Measurements from ENCODE around the gene CHCHD4. TPM values are rescaled to one million over a fixed set of nuclear protein-coding genes. Genes with fewer than 3 reads are reported as not detected.
"Not testable (repeated sequence)": the region's sequence is repeated elsewhere in the genome, so short reads cannot be mapped to it uniquely, and the experiment has no call there.

Gene CHCHD4
- polyA plus RNA-seq, 3 donors = 6.5 to 13.8 (median 13.6) TPM

GRCh38 chr3:14122301-14122700, 2.4 kb downstream of the CHCHD4 start:
- WGBS (ENCODE audit: insufficient coverage) = 91% methylated on average over 3 of the region's 3 CpGs
- intact Hi-C loops (cut with micrococcal nuclease) = loop anchor here (5.0 to 10.0 kb wide), 4 partner anchors 225 to 942 kb away; partner anchors contain the start of genes CCDC174 (in 1 of the 2) and MRPS25 (in 1 of the 2)
- peaks cover 44% of the 10 kb centered on the region for H3K79me2 ChIP-seq (ENCODE audit: insufficient read depth, low read length)

GRCh38 chr3:14121859-14122258, 2.8 kb downstream of the CHCHD4 start:
- peaks cover 41% of the 10 kb centered on the region for H3K4me1 Mint-ChIP-seq
- 88% methylated on average over 4 of the region's 5 CpGs for WGBS (ENCODE audit: insufficient coverage)
- Histone ChIP-seq H3K36me3 (replicated peaks in 1 of 2; ENCODE audit: control insufficient read depth in 1 of 2, insufficient read depth in 2 of 2, low read length in 2 of 2) (peaks cover 7 to 42% of the 10 kb centered on the region in 2 donors), H3K4me1 (ENCODE audit: control insufficient read depth in 1 of 2, insufficient read depth in 2 of 2, low read length in 2 of 2) (peaks cover 24 to 29% of the 10 kb centered on the region in 2 donors), H3K4me2 (replicated peaks; ENCODE audit: extremely low read depth, low read length, poor library complexity, severe bottlenecking) (no peak overlapping the region), H3K9ac (ENCODE audit: insufficient read depth, low read length, poor library complexity, severe bottlenecking) (no peak overlapping the region), H3K27ac (ENCODE audit: low read depth in 1 of 2, low read length in 2 of 2) (no peak overlapping the region), H4K20me1 (ENCODE audit: insufficient read depth, low read length) (peaks cover 36% of the 10 kb centered on the region), H3K9me3 (replicated peaks in 1 of 2; ENCODE audit: control insufficient read depth in 1 of 2, insufficient read depth in 1 of 2, low read length in 2 of 2) (no peaks in the 10 kb centered on the region), H3K79me2 (ENCODE audit: insufficient read depth, low read length) (peaks cover 40% of the 10 kb centered on the region), H2AFZ (ENCODE audit: insufficient read depth, low read depth, low read length, poor library complexity, severe bottlenecking) (no peak overlapping the region), H3K27me3 (ENCODE audit: control insufficient read depth in 2 of 2, insufficient read depth in 2 of 2, low read length in 2 of 2) (no peaks in the 10 kb centered on the region), H3K4me3 (replicated peaks in 1 of 3; ENCODE audit: low read depth in 2 of 3, low read length in 3 of 3) (no peak overlapping the region)
- peaks cover 0 to 3% (median 0%) of the 10 kb centered on the region in 3 donors for H3K27me3 Mint-ChIP-seq (ENCODE audit: low read depth in 3 of 3)
- peaks cover 38 to 41% of the 10 kb centered on the region in 2 donors for H3K36me3 Mint-ChIP-seq
- no peak for TF ChIP-seq CTCF (IDR thresholded peaks at IDR 0.05)
- H3K27ac Mint-ChIP-seq = no peak overlapping the region
- intact Hi-C loops (cut with micrococcal nuclease) = loop anchor here (5.0 to 10.0 kb wide), 4 partner anchors 225 to 943 kb away; partner anchors contain the start of genes CCDC174 (in 1 of the 2) and MRPS25 (in 1 of the 2)
- no peak for DNase-seq
- peaks cover 0 to 2% (median 0%) of the 10 kb centered on the region in 7 donors for H3K9me3 Mint-ChIP-seq
- no peak overlapping the region for H3K4me3 Mint-ChIP-seq

More at GRCh38 chr3:14122301-14122700, 2.4 kb downstream of the CHCHD4 start:
- H4K20me1 ChIP-seq (ENCODE audit: insufficient read depth, low read length) = peaks cover 40% of the 10 kb centered on the region
- TF ChIP-seq CTCF (IDR thresholded peaks at IDR 0.05) = no peak
- no peak overlapping the region for H3K27ac ChIP-seq (ENCODE audit: low read depth in 1 of 2, low read length in 2 of 2)
- no peak overlapping the region for H3K9ac ChIP-seq (ENCODE audit: insufficient read depth, low read length, poor library complexity, severe bottlenecking)
- no peak overlapping the region for H3K4me3 ChIP-seq (replicated peaks in 1 of 3; ENCODE audit: low read depth in 2 of 3, low read length in 3 of 3)
- H3K4me1 ChIP-seq (ENCODE audit: control insufficient read depth in 1 of 2, insufficient read depth in 2 of 2, low read length in 2 of 2) = peaks cover 24 to 29% of the 10 kb centered on the region in 2 donors
- Mint-ChIP-seq H3K27me3 (ENCODE audit: low read depth in 3 of 3) (peaks cover 0 to 4% (median 0%) of the 10 kb centered on the region in 3 donors), H3K4me1 (peaks cover 45% of the 10 kb centered on the region), H3K4me3 (no peak overlapping the region), H3K9me3 (peaks cover 0 to 2% (median 0%) of the 10 kb centered on the region in 7 donors), H3K36me3 (peaks cover 38 to 43% of the 10 kb centered on the region in 2 donors), H3K27ac (peak overlapping the region in 1 of 7 donors; percentile 55)
- DNase-seq = no peak
- H3K36me3 ChIP-seq (replicated peaks in 1 of 2; ENCODE audit: control insufficient read depth in 1 of 2, insufficient read depth in 2 of 2, low read length in 2 of 2) = peaks cover 3 to 42% of the 10 kb centered on the region in 2 donors
- no peaks in the 10 kb centered on the region for H3K27me3 ChIP-seq (ENCODE audit: control insufficient read depth in 2 of 2, insufficient read depth in 2 of 2, low read length in 2 of 2)
- no peaks in the 10 kb centered on the region for H3K9me3 ChIP-seq (replicated peaks in 1 of 2; ENCODE audit: control insufficient read depth in 1 of 2, insufficient read depth in 1 of 2, low read length in 2 of 2)
- H2AFZ ChIP-seq (ENCODE audit: insufficient read depth, low read depth, low read length, poor library complexity, severe bottlenecking) = no peak overlapping the region
- H3K4me2 ChIP-seq (replicated peaks; ENCODE audit: extremely low read depth, low read length, poor library complexity, severe bottlenecking) = no peak overlapping the region

GRCh38 chr3:14120921-14121448, 3.7 kb downstream of the CHCHD4 start:
- not testable (repeated sequence) for H3K9me3 ChIP-seq (replicated peaks in 1 of 2; ENCODE audit: control insufficient read depth in 1 of 2, insufficient read depth in 1 of 2, low read length in 2 of 2); H3K4me3 Mint-ChIP-seq; H3K27me3 ChIP-seq (ENCODE audit: control insufficient read depth in 2 of 2, insufficient read depth in 2 of 2, low read length in 2 of 2); H3K4me2 ChIP-seq (replicated peaks; ENCODE audit: extremely low read depth, low read length, poor library complexity, severe bottlenecking); H3K9ac ChIP-seq (ENCODE audit: insufficient read depth, low read length, poor library complexity, severe bottlenecking); H3K4me3 ChIP-seq (replicated peaks in 1 of 3; ENCODE audit: low read depth in 2 of 3, low read length in 3 of 3); H3K9me3 Mint-ChIP-seq; H2AFZ ChIP-seq (ENCODE audit: insufficient read depth, low read depth, low read length, poor library complexity, severe bottlenecking); H3K27me3 Mint-ChIP-seq (ENCODE audit: low read depth in 3 of 3); DNase-seq; H3K27ac ChIP-seq (ENCODE audit: low read depth in 1 of 2, low read length in 2 of 2)
- H3K79me2 ChIP-seq (ENCODE audit: insufficient read depth, low read length) = peaks cover 31% of the 10 kb centered on the region
- WGBS (ENCODE audit: insufficient coverage) = 83% methylated on average over 2 of the region's 2 CpGs
- Mint-ChIP-seq H3K27ac (peak overlapping the region in 3 of 7 donors; percentile 1 to 29 (median 3)), H3K4me1 (peaks cover 32% of the 10 kb centered on the region), H3K36me3 (peaks cover 42 to 46% of the 10 kb centered on the region in 2 donors)
- peaks cover 16 to 51% of the 10 kb centered on the region in 2 donors for H3K36me3 ChIP-seq (replicated peaks in 1 of 2; ENCODE audit: control insufficient read depth in 1 of 2, insufficient read depth in 2 of 2, low read length in 2 of 2)
- H3K4me1 ChIP-seq (ENCODE audit: control insufficient read depth in 1 of 2, insufficient read depth in 2 of 2, low read length in 2 of 2) = peaks cover 15 to 20% of the 10 kb centered on the region in 2 donors
- peaks cover 27% of the 10 kb centered on the region for H4K20me1 ChIP-seq (ENCODE audit: insufficient read depth, low read length)
- intact Hi-C loops (cut with micrococcal nuclease) = loop anchor here (5.0 to 10.0 kb wide), 4 partner anchors 224 to 944 kb away; partner anchors contain the start of genes CCDC174 (in 1 of the 2) and MRPS25 (in 1 of the 2)
